Caki2 (cell line): ENCODE data around the gene DAO. TPM values are rescaled to one million over a fixed set of nuclear protein-coding genes. Genes with fewer than 3 reads are reported as not detected.

Experiments used
- DNase-seq: peaks from one replicate; pipeline ENCODE4 v3.0.0-alpha.2; 2015; ENCODE audit warnings: low read depth
- in situ Hi-C: cut with HindIII; loops from 2 replicates; pipeline ENCODE4 v1.10.0; 2016; ENCODE audit warnings: low sequenced_read_pairs, low pct_unique_long_range_greater_than_20kb, mixed read lengths
- total RNA-seq: library from RNA; depleted of rRNA; stranded (reverse); fragments of >200 nt; shearing (Covaris generic); gene quantifications from 2 replicates; pipeline ENCODE4 v1.2.3, GENCODE V29; 2014; ENCODE audit warnings: low replicate concordance; rRNA removed

Gene DAO
- total RNA-seq, 1 experiment from 2014 or later: not detected

- no peak for DNase-seq
- in situ Hi-C loops: no loop called here
These were observed 60.2 kb downstream of the DAO start for GRCh38 chr12:108940138-108940537.

- in situ Hi-C loops: no loop called here
- no peak for DNase-seq
These were observed 67.2 kb downstream of the DAO start for GRCh38 chr12:108947097-108947496.

- in situ Hi-C loops: no loop called here
- no peak for DNase-seq
These were observed 68.5 kb downstream of the DAO start for GRCh38 chr12:108948367-108948766.

GRCh38 chr12:108949976-108950375 lies 70.1 kb downstream of the DAO start:
- no peak for DNase-seq
- in situ Hi-C loops: no loop called here

Other genes with a start within 250 kb of the DAO start
- gene SELPLG, start 246.2 kb upstream of the DAO start, total RNA-seq: not detected in 2 replicates
- gene CORO1C, start 148.6 kb upstream of the DAO start, total RNA-seq: 75.6 and 89.9 TPM in 2 replicates
- gene SSH1, start 22.5 kb upstream of the DAO start, total RNA-seq: 6.6 and 8.7 TPM in 2 replicates
- not detected in 2 replicates for gene SVOP, start 141.0 kb downstream of the DAO start, total RNA-seq
- 4.6 and 12.2 TPM in 2 replicates for gene USP30, start 172.5 kb downstream of the DAO start, total RNA-seq
- gene ALKBH2, start 213.4 kb downstream of the DAO start, total RNA-seq: 8.6 and 14.9 TPM in 2 replicates
- 39.0 and 61.1 TPM in 2 replicates for gene UNG, start 217.5 kb downstream of the DAO start, total RNA-seq
- gene ACACB, start 236.5 kb downstream of the DAO start, total RNA-seq: 1.6 and 6.8 TPM in 2 replicates